Measurements from ENCODE around the gene TOM1L1.

DNA sequence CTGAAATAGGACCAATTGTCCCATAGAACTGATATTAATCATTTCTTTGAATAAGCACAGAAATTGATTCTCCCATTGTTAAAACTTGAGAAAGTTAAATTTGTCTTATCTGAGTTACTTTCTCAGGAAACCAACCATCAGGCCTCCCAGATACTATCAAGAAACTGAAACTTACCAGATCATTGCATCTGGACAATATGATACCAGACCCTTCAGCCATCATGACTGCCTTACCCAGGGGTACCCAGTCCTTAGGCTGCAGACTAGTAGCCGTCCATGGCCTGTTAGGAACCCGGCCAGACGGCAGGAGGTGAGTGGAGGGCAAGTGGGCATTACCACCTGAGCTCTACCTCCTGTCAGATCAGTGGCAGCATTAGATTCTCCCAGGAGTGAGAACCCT is 75.7 kb downstream of the TOM1L1 start:
- TF ChIP-seq, protein P1, sequence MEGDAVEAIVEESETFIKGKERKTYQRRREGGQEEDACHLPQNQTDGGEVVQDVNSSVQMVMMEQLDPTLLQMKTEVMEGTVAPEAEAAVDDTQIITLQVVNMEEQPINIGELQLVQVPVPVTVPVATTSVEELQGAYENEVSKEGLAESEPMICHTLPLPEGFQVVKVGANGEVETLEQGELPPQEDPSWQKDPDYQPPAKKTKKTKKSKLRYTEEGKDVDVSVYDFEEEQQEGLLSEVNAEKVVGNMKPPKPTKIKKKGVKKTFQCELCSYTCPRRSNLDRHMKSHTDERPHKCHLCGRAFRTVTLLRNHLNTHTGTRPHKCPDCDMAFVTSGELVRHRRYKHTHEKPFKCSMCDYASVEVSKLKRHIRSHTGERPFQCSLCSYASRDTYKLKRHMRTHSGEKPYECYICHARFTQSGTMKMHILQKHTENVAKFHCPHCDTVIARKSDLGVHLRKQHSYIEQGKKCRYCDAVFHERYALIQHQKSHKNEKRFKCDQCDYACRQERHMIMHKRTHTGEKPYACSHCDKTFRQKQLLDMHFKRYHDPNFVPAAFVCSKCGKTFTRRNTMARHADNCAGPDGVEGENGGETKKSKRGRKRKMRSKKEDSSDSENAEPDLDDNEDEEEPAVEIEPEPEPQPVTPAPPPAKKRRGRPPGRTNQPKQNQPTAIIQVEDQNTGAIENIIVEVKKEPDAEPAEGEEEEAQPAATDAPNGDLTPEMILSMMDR (IDR thresholded peaks at IDR 0.05; ENCODE audit: low read depth, low read length), result no peak
- no peak for TF ChIP-seq EZH2phosphoT487 (IDR thresholded peaks at IDR 0.05; ENCODE audit: low read depth)
